Heart left ventricle (tissue), 13 donors: ENCODE results near the gene SEMA5B.

Experiments
- POLR2A ChIP-seq, 2 donors: fragments of 450-650 bp; IDR thresholded peaks; one replicate each; pipeline ENCODE4 v1.6.1; 2017; ENCODE audit warnings: antibody characterized with exemption in 2 of 2, mild to moderate bottlenecking in 2 of 2, moderate library complexity in 2 of 2
- TF ChIP-seq, protein P1 (sequence below), 12 donors: fragments of 200-600 bp; sonication (generic) in 4 of 12; IDR thresholded peaks; one replicate each; pipeline versions ENCODE4 v1.5.0 to v1.8.0; 2018 to 2022; ENCODE audit warnings: antibody characterized with exemption in 12 of 12, mild to moderate bottlenecking in 5 of 12
- donor health status: ischemic (EF 13 %, LVEDD 7.1; RV severe dilation, severe dysfunction).
- donor health status: DM: no; HTN: yes; CAD: no.
- donor health status: DM: no; HTN: no; CAD: no.
- donor health status: ischemic (EF 25% LVEDD 6.9; RV normal size, moderate dysfunction).
- donor health status: ischemic (EF 25% LVEDD 5.7; RV mildly dilated, moderate dysfunction).
- donor health status: ischemic (EF 35%, LVEDD 5.7; RV mildly dilated, moderate dysfunction).
- donor health status: nonischemic (EF 11% LVEDD 7.7; RV severe dilation, severe dysfunction).
- donor health status: DM: yes; HTN: yes; CAD: no.
- donor health status: PGD.
- donor health status: ischemic (EF 29% LVEDD 5.4; RV normal size, mild dysfunction).
- donor health status: nonischemic (EF 23%, LVEDD 6.1; RV moderate dilation, normal function).

DNA sequence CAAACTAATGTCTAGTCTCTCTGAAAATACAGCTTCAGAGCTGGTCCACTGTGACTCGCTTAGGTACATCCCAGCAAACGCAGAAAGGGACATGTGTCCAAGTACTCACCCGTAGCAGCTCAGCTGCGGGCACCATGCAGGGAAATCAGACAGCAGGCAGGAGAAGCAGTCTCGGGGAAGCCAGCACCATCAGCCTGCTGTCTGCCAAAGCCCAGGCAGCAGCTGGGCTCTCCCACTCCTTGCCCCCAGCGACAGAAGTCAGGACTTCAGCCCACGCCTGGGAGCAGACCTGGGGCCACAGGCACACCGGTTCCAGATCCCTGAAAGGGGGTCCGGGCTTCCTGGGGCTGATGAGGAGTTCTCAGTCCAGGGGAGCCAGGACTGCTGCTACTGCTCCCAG is 34.9 kb downstream of the SEMA5B start:
- TF ChIP-seq, protein P1, sequence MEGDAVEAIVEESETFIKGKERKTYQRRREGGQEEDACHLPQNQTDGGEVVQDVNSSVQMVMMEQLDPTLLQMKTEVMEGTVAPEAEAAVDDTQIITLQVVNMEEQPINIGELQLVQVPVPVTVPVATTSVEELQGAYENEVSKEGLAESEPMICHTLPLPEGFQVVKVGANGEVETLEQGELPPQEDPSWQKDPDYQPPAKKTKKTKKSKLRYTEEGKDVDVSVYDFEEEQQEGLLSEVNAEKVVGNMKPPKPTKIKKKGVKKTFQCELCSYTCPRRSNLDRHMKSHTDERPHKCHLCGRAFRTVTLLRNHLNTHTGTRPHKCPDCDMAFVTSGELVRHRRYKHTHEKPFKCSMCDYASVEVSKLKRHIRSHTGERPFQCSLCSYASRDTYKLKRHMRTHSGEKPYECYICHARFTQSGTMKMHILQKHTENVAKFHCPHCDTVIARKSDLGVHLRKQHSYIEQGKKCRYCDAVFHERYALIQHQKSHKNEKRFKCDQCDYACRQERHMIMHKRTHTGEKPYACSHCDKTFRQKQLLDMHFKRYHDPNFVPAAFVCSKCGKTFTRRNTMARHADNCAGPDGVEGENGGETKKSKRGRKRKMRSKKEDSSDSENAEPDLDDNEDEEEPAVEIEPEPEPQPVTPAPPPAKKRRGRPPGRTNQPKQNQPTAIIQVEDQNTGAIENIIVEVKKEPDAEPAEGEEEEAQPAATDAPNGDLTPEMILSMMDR (IDR thresholded peaks at IDR 0.05): no peak
- TF ChIP-seq POLR2A (IDR thresholded peaks at IDR 0.05): no peak
